Esophagus squamous epithelium (tissue), 5 donors: Measurements from ENCODE around the gene RAB11FIP3. TPM values are rescaled to one million over a fixed set of nuclear protein-coding genes. Genes with fewer than 3 reads are reported as not detected.
"Not testable (repeated sequence)": the region's sequence is repeated elsewhere in the genome, so short reads cannot be mapped to it uniquely, and the experiment has no call there.

Source experiments
- DNase-seq: peaks from one replicate; lab custom pipeline; 2025; lab: John Stamatoyannopoulos, UW
- H3K27ac ChIP-seq, 4 donors: fragments of 200-600 bp; sonication (generic); one replicate each; pipeline ENCODE4 v1.5.1; 2016 to 2019; ENCODE audit warnings: mild to moderate bottlenecking in 1 of 4
- H3K27me3 ChIP-seq, 4 donors: fragments of 200-600 bp; sonication (generic); 1 replicate in 3 of 4; 2 replicates in 1 of 4; pipeline versions ENCODE4 v1.5.1 to v1.6.0; 2017 to 2021; ENCODE audit warnings: antibody characterized with exemption in 1 of 4
- H3K36me3 ChIP-seq, 3 donors: fragments of 200-600 bp; sonication (generic); one replicate each; pipeline ENCODE4 v1.5.1; 2016 to 2019
- H3K4me1 ChIP-seq, 3 donors: fragments of 200-600 bp; sonication (generic); one replicate each; pipeline ENCODE4 v1.5.1; 2017 to 2019
- H3K4me3 ChIP-seq, 4 donors: fragments of 200-600 bp; sonication (generic); 1 replicate in 3 of 4; 2 replicates in 1 of 4; pipeline ENCODE4 v1.5.1; 2016 to 2019; ENCODE audit warnings: mild to moderate bottlenecking in 2 of 4, moderate library complexity in 1 of 4
- H3K9me3 ChIP-seq, 3 donors: fragments of 200-600 bp; sonication (generic); one replicate each; pipeline ENCODE4 v1.5.1; 2016 to 2019
- POLR2A ChIP-seq, 4 donors: fragments of 450-650 bp; IDR thresholded peaks; one replicate each; pipeline ENCODE4 v1.6.1; 2017; ENCODE audit warnings: antibody characterized with exemption in 4 of 4, mild to moderate bottlenecking in 4 of 4, moderate library complexity in 3 of 4
- WGBS, 2 donors: methylation state at CpG; one replicate each; pipeline ENCODE4 v1.1.5; 2018; 5-methylcytosine and 5-hydroxymethylcytosine counted together
- intact Hi-C: fragments of 100-400 bp; cut with DNase I; formaldehyde crosslinking; loops from one replicate; pipeline ENCODE4 v1.15.0; 2022
- total RNA-seq, 4 donors: library from RNA; depleted of rRNA; stranded (reverse); fragments of >200 nt; gene quantifications; one replicate each; pipeline ENCODE4 v1.1.0, GENCODE V29; 2016
- TF ChIP-seq, protein P1 (sequence below), 6 experiments: fragments of 450-650 bp in 4 of 6; fragments of 200-600 bp in 2 of 6; sonication (generic) in 2 of 6; IDR thresholded peaks; one replicate each; pipeline ENCODE4 v1.5.1; 2016 to 2019; ENCODE audit warnings: antibody characterized with exemption in 6 of 6, mild to moderate bottlenecking in 4 of 6, moderate library complexity in 4 of 6
- donor health status: DM: yes; HTN: yes; CAD: no.

The RAB11FIP3 gene
- total RNA-seq, 4 donors from 2014 or later = 8.0 to 25.6 (median 10.1) TPM

DNA sequence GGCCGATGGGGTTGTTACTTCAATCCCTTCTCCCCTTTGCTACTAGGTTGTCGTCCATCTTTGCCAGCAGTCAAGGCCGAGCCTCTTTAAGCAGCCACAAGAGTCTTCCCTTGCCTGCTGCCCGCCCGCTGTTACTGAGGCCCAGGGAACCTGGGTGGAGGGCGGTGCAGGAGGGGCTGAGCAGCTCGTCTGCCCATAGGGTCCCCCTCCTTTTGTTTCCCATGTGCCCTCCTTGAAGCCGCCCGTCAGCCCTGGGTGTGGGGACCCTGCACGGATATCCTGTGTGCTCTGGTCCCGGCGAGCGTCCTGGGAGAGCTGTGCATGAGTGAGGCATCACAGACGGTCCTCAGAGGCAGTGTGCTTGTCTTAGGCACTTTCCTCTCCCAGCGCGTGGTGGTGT is 64.2 kb downstream of the RAB11FIP3 start:
- Histone ChIP-seq H3K36me3 (peaks cover 0 to 39% (median 6%) of the 10 kb centered on the region in 3 donors), H3K27me3 (no peaks in the 10 kb centered on the region), H3K4me3 (no peak overlapping the region), H3K4me1 (no peaks in the 10 kb centered on the region), H3K27ac (no peak overlapping the region), H3K9me3 (no peaks in the 10 kb centered on the region)
- DNase-seq = no peak
- TF ChIP-seq, protein P1, sequence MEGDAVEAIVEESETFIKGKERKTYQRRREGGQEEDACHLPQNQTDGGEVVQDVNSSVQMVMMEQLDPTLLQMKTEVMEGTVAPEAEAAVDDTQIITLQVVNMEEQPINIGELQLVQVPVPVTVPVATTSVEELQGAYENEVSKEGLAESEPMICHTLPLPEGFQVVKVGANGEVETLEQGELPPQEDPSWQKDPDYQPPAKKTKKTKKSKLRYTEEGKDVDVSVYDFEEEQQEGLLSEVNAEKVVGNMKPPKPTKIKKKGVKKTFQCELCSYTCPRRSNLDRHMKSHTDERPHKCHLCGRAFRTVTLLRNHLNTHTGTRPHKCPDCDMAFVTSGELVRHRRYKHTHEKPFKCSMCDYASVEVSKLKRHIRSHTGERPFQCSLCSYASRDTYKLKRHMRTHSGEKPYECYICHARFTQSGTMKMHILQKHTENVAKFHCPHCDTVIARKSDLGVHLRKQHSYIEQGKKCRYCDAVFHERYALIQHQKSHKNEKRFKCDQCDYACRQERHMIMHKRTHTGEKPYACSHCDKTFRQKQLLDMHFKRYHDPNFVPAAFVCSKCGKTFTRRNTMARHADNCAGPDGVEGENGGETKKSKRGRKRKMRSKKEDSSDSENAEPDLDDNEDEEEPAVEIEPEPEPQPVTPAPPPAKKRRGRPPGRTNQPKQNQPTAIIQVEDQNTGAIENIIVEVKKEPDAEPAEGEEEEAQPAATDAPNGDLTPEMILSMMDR (IDR thresholded peaks at IDR 0.05) = no peak
- no peak for TF ChIP-seq POLR2A (IDR thresholded peaks at IDR 0.05)
- WGBS, 2 donors = 80 to 92% methylated on average over 1 to 14 of the region's 16 CpGs
- intact Hi-C loops = loop anchor here (10.0 kb wide), 1 partner anchor 95 kb away; the partner anchor contains the start of gene NME4

DNA sequence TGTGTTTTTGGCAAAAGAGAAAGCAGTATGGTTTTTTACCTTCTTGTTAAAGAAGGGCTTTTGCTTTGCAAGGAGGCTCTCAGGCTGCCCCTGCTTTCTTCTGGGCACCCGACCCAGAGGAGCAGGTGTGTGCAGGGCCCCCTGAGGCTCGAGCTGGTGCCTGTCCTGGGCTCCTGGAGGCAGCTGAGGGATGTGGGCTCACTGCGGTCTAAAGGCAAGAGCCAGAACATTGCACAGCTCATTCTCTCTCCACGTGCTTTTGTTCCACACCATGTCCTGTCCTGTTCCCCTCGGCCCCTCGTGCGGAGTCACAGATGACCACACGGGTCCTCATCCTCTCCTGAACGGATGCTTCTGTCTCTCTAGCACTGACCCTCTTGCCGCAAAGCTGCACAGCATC is 65.3 kb downstream of the RAB11FIP3 start:
- H3K36me3 ChIP-seq = peaks cover 0 to 39% (median 6%) of the 10 kb centered on the region in 3 donors
- no peaks in the 10 kb centered on the region for H3K27me3 ChIP-seq
- no peaks in the 10 kb centered on the region for H3K4me1 ChIP-seq
- no peaks in the 10 kb centered on the region for H3K9me3 ChIP-seq
- H3K27ac ChIP-seq = no peak overlapping the region
- 86 to 94% methylated on average over 10 of the region's 10 CpGs for WGBS, 2 donors
- intact Hi-C loops = loop anchor here (10.0 kb wide), 1 partner anchor 96 kb away; the partner anchor contains the start of gene NME4
- no peak for TF ChIP-seq POLR2A (IDR thresholded peaks at IDR 0.05)
- TF ChIP-seq, protein P1 (IDR thresholded peaks at IDR 0.05) = no peak
- DNase-seq = no peak
- H3K4me3 ChIP-seq = no peak overlapping the region

DNA sequence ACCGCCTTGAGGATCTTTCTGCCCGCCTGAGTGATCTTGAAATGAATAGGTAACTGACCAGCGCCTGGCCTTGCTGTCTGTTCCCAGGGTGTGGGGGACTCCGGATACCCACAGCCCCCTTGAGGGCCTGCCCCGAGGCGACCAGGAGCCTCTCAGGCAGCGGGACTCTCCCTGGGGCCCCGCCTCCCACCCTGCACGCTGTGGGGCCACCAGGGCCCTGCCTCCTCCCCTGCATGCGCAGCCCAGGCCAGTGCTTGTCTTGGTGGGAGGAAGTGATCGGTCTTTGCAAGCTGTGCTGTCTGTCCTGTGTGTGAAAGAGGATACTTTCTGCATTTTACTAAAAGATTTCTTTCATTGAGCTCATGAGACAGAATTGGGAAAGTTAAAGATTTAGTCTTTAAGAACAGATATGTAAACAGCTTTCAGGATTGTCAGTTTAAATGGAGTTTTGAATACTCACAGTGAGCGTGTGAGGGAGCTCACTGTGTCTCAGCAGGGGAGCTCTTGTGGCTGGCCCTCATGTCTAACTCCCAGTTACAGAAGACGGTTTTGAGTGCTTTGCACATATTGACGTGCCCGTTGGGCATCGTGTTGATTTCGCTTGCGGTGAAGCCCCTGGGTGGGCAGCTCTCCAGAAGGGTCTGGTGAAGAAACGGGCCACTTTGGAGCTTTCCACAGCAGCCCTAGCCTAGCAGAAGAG is 65.9 kb downstream of the RAB11FIP3 start:
- intact Hi-C loops = loop anchor here (10.0 kb wide), 1 partner anchor 97 kb away; the partner anchor contains the start of gene NME4
- peaks cover 0 to 39% (median 6%) of the 10 kb centered on the region in 3 donors for H3K36me3 ChIP-seq
- no peak overlapping the region for H3K4me3 ChIP-seq
- no peaks in the 10 kb centered on the region for H3K9me3 ChIP-seq
- H3K4me1 ChIP-seq = no peaks in the 10 kb centered on the region
- no peak for TF ChIP-seq POLR2A (IDR thresholded peaks at IDR 0.05)
- TF ChIP-seq, protein P1 (IDR thresholded peaks at IDR 0.05) = no peak
- no peaks in the 10 kb centered on the region for H3K27me3 ChIP-seq
- 87 to 91% methylated on average over 5 to 13 of the region's 19 CpGs for WGBS, 2 donors
- DNase-seq = no peak
- H3K27ac ChIP-seq = no peak overlapping the region

DNA sequence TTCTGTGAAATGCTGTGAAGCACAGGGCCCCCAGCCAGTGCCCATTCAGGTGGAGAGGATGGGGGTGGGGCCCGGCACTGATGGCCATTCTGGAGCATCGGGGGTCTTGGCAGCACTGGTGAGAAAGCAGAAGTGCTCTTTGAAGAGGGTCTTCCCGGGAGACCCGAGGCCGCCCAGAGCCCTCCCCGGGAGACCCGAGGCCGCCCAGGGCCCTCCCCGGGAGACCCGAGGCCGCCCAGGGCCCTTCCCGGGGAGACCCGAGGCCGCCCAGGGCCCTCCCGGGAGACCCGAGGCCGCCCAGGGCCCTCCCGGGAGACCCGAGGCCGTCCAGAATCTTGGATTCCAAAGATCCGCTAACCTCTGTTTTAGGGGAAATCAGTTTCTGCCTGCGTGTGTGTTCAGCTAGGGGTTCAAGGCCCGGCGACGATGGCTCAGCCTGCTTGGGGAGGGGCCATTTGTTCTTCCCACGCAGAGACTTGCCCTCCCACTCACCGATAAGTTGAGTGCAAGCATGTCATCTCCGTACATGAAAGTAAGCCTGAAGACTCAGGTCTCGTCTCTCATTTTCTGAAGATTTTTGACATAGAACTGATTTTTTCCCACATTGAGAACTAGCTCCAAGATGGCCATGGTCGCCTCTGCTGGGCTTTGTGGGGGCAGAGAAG is 66.9 kb downstream of the RAB11FIP3 start:
- Histone ChIP-seq H3K27ac (no peak overlapping the region), H3K36me3 (peaks cover 0 to 43% (median 6%) of the 10 kb centered on the region in 3 donors), H3K9me3 (no peaks in the 10 kb centered on the region), H3K4me3 (no peak overlapping the region), H3K27me3 (no peaks in the 10 kb centered on the region), H3K4me1 (no peaks in the 10 kb centered on the region)
- intact Hi-C loops = loop anchor here (10.0 kb wide), 1 partner anchor 98 kb away; the partner anchor contains the start of gene NME4
- TF ChIP-seq, protein P1 (IDR thresholded peaks at IDR 0.05) = no peak
- TF ChIP-seq POLR2A (IDR thresholded peaks at IDR 0.05) = no peak
- DNase-seq = no peak
- 90 to 96% methylated on average over 5 to 9 of the region's 30 CpGs for WGBS, 2 donors

DNA sequence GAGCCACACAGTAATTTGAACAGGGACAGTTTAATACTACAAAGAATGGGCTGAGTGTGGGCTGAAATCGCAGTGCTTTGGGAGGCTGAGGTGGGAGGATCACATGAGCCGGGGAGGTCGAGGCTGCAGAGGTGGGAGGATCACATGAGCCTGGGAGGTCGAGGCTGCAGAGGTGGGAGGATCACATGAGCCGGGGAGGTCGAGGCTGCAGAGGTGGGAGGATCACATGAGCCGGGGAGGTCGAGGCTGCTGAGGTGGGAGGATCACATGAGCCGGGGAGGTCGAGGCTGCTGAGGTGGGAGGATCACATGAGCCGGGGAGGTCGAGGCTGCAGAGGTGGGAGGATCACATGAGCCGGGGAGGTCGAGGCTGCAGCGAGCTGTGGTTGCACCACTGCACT is 69.2 kb downstream of the RAB11FIP3 start:
- peaks cover 0 to 45% (median 4%) of the 10 kb centered on the region in 3 donors for H3K36me3 ChIP-seq
- peak; percentile 15 for DNase-seq
- intact Hi-C loops = loop anchor here (10.0 kb wide), 1 partner anchor 100 kb away; the partner anchor contains the start of gene NME4
- not testable (repeated sequence) for H3K4me3 ChIP-seq, H3K9me3 ChIP-seq, H3K27ac ChIP-seq, H3K4me1 ChIP-seq, H3K27me3 ChIP-seq
- WGBS, 2 donors = 74 to 81% methylated on average over 15 of the region's 15 CpGs
